ENCODE data around the gene CCDC127.
"Not testable (repeated sequence)": the region's sequence is repeated elsewhere in the genome, so short reads cannot be mapped to it uniquely, and the experiment has no call there.

CCDC127 gene

GRCh38 chr5:171801-172331, 46.1 kb downstream of the CCDC127 start:
- peak; percentile 57 for DNase-seq

GRCh38 chr5:170971-171800, 46.8 kb downstream of the CCDC127 start:
- peak; percentile 57 for DNase-seq

- peak; percentile 14 for DNase-seq
These were observed 48.2 kb downstream of the CCDC127 start for GRCh38 chr5:169728-170094.

- DNase-seq: peak; percentile 36
These were observed 48.8 kb downstream of the CCDC127 start for GRCh38 chr5:169071-169727.

GRCh38 chr5:167982-168660, 49.8 kb downstream of the CCDC127 start:
- DNase-seq: peak; percentile 45

GRCh38 chr5:167511-167910, 50.4 kb downstream of the CCDC127 start:
- DNase-seq: peak; percentile 45

- DNase-seq: peak; percentile 39
These were observed 51.2 kb downstream of the CCDC127 start for GRCh38 chr5:166441-167372.

- not testable (repeated sequence) for DNase-seq
These were observed 53.2 kb downstream of the CCDC127 start for GRCh38 chr5:164783-165182.

- no peak for DNase-seq
These were observed 53.7 kb downstream of the CCDC127 start for GRCh38 chr5:164244-164643.

- peak; percentile 44 for DNase-seq
These were observed 54.1 kb downstream of the CCDC127 start for GRCh38 chr5:163841-164240.

GRCh38 chr5:163338-163620, 54.7 kb downstream of the CCDC127 start:
- peak; percentile 28 for DNase-seq

GRCh38 chr5:162565-163337, 55.2 kb downstream of the CCDC127 start:
- peak; percentile 58 for DNase-seq

GRCh38 chr5:162190-162564, 55.8 kb downstream of the CCDC127 start:
- peak; percentile 39 for DNase-seq

GRCh38 chr5:161803-162110, 56.2 kb downstream of the CCDC127 start:
- no peak for DNase-seq

GRCh38 chr5:160921-161802, 56.8 kb downstream of the CCDC127 start:
- DNase-seq: peak; percentile 54

GRCh38 chr5:160173-160510, 57.8 kb downstream of the CCDC127 start:
- peak; percentile 52 for DNase-seq

GRCh38 chr5:159448-160172, 58.3 kb downstream of the CCDC127 start:
- DNase-seq: peak; percentile 22

- DNase-seq: peak; percentile 22
These were observed 59.0 kb downstream of the CCDC127 start for GRCh38 chr5:158807-159447.

GRCh38 chr5:157801-158200, 60.2 kb downstream of the CCDC127 start:
- peak; percentile 50 for DNase-seq

All from activated effector memory CD4-positive, alpha-beta T cell treated with anti-CD3 and anti-CD28 coated beads, Interleukin-2, amount 50 U/mL, for 16 hours (primary cell).